HepG2 (cell line): ENCODE measurements around the gene MRPL28. TPM values are rescaled to one million over a fixed set of nuclear protein-coding genes. Genes with fewer than 3 reads are reported as not detected.

Experiments
- ARNT2 ChIP-seq: sonication (generic); formaldehyde crosslinking; IDR thresholded peaks from 2 replicates; pipeline ENCODE4 v1.8.0; 2022; ENCODE audit warnings: mild to moderate bottlenecking, low read depth, missing genetic modification reagents, moderate library complexity
- CHD2 ChIP-seq: IDR thresholded peaks from 2 replicates; pipeline ENCODE4 v1.6.1; 2011; ENCODE audit warnings: low read depth, low read length, improper control_type of control experiment
- GMEB1 ChIP-seq: sonication (generic); formaldehyde crosslinking; IDR thresholded peaks from 2 replicates; pipeline ENCODE4 v1.5.1; 2020; ENCODE audit warnings: missing genetic modification reagents, mild to moderate bottlenecking, borderline replicate concordance
- HIVEP1 ChIP-seq: sonication (generic); formaldehyde crosslinking; IDR thresholded peaks from 2 replicates; pipeline ENCODE4 v1.4.0; 2020; ENCODE audit warnings: mild to moderate bottlenecking, missing genetic modification reagents
- MIER2 ChIP-seq: IDR thresholded peaks from 2 replicates; pipeline ENCODE4 v1.6.1; 2016; ENCODE audit warnings: missing biosample characterization, missing genetic modification reagents
- TCF7L2 ChIP-seq: IDR thresholded peaks from 2 replicates; pipeline ENCODE4 v1.6.1; 2011; ENCODE audit warnings: mild to moderate bottlenecking, low read depth, low read length, moderate library complexity
- ZBED4 ChIP-seq: sonication (generic); formaldehyde crosslinking; IDR thresholded peaks from 2 replicates; pipeline ENCODE4 v1.4.0; 2020; ENCODE audit warnings: missing genetic modification reagents, borderline replicate concordance
- ZNF614 ChIP-seq: IDR thresholded peaks from 2 replicates; pipeline ENCODE4 v1.6.1; 2018; ENCODE audit warnings: missing biosample characterization, missing genetic modification reagents, inconsistent platforms, borderline replicate concordance
- ZNF7 ChIP-seq: IDR thresholded peaks from 2 replicates; pipeline ENCODE4 v1.6.1; 2016; ENCODE audit warnings: missing biosample characterization, missing genetic modification reagents
- ZNF772 ChIP-seq: sonication (generic); formaldehyde crosslinking; IDR thresholded peaks from 2 replicates; pipeline ENCODE4 v1.5.0; 2020; ENCODE audit warnings: mild to moderate bottlenecking, missing genetic modification reagents
- ZNF790 ChIP-seq: sonication (generic); formaldehyde crosslinking; IDR thresholded peaks from 2 replicates; pipeline ENCODE4 v1.8.0; 2022; ENCODE audit warnings: missing genetic modification reagents, mild to moderate bottlenecking, borderline replicate concordance
- polyA plus RNA-seq, 8 experiments: library from polyadenylated mRNA; depleted of rRNA in 3 of 8; stranded (reverse) in 7 of 8; unstranded in 1 of 8; fragments of >200 nt; fragmentation: Illumina TruSeq in 4 of 8; extraction: Trizol in 4 of 8; gene quantifications; 2 replicates each; pipeline versions ENCODE4 v1.2.1 to v1.2.3, GENCODE V29; 2011 to 2016; ENCODE audit warnings: low read depth in 4 of 8, missing spikeins in 1 of 8, mixed read lengths in 1 of 8; ENCODE audit not compliant: insufficient read depth in 1 of 8
- total RNA-seq, 5 experiments: library from RNA; depleted of rRNA; stranded (reverse); fragments of >200 nt; fragmentation: Illumina TruSeq; extraction: Trizol; gene quantifications; 2 replicates each; pipeline ENCODE4 v1.2.3, GENCODE V29; 2016; ENCODE audit warnings: low read depth in 1 of 5
- TF ChIP-seq, protein P1 (sequence below): sonication (generic); formaldehyde crosslinking; IDR thresholded peaks from 2 replicates; pipeline ENCODE4 v1.8.0; 2022; ENCODE audit warnings: missing genetic modification reagents, mild to moderate bottlenecking, borderline replicate concordance
- TF ChIP-seq, protein P2 (sequence below): sonication (generic); formaldehyde crosslinking; IDR thresholded peaks from 2 replicates; pipeline ENCODE4 v1.4.0; 2020; ENCODE audit warnings: missing genetic modification reagents

The MRPL28 gene
- total and polyA plus RNA-seq, 2 of the 13 experiments (the other 11 are each of a cell fraction or from before 2014, with no cell fraction given): 114 to 135 TPM

- TF ChIP-seq ZBED4 (CRISPR knock-in tag) (no peak), HIVEP1 (CRISPR knock-in tag) (no peak), GMEB1 (CRISPR knock-in tag) (no peak), MIER2 (CRISPR knock-in tag) (no peak), ARNT2 (CRISPR knock-in tag) (no peak), ZNF7 (CRISPR knock-in tag) (no peak), ZNF614 (CRISPR knock-in tag) (no peak), TCF7L2 (no peak), CHD2 (no peak), ZNF790 (CRISPR knock-in tag) (peak; percentile 78; the same call in 1 of the 2 replicates), ZNF772 (peak; percentile 73; the same call in 1 of the 2 replicates)
- TF ChIP-seq, protein P1, sequence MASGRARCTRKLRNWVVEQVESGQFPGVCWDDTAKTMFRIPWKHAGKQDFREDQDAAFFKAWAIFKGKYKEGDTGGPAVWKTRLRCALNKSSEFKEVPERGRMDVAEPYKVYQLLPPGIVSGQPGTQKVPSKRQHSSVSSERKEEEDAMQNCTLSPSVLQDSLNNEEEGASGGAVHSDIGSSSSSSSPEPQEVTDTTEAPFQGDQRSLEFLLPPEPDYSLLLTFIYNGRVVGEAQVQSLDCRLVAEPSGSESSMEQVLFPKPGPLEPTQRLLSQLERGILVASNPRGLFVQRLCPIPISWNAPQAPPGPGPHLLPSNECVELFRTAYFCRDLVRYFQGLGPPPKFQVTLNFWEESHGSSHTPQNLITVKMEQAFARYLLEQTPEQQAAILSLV (CRISPR knock-in tag): no peak
- TF ChIP-seq, protein P2, sequence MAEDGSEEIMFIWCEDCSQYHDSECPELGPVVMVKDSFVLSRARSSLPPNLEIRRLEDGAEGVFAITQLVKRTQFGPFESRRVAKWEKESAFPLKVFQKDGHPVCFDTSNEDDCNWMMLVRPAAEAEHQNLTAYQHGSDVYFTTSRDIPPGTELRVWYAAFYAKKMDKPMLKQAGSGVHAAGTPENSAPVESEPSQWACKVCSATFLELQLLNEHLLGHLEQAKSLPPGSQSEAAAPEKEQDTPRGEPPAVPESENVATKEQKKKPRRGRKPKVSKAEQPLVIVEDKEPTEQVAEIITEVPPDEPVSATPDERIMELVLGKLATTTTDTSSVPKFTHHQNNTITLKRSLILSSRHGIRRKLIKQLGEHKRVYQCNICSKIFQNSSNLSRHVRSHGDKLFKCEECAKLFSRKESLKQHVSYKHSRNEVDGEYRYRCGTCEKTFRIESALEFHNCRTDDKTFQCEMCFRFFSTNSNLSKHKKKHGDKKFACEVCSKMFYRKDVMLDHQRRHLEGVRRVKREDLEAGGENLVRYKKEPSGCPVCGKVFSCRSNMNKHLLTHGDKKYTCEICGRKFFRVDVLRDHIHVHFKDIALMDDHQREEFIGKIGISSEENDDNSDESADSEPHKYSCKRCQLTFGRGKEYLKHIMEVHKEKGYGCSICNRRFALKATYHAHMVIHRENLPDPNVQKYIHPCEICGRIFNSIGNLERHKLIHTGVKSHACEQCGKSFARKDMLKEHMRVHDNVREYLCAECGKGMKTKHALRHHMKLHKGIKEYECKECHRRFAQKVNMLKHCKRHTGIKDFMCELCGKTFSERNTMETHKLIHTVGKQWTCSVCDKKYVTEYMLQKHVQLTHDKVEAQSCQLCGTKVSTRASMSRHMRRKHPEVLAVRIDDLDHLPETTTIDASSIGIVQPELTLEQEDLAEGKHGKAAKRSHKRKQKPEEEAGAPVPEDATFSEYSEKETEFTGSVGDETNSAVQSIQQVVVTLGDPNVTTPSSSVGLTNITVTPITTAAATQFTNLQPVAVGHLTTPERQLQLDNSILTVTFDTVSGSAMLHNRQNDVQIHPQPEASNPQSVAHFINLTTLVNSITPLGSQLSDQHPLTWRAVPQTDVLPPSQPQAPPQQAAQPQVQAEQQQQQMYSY (CRISPR knock-in tag): no peak
These were observed 17.6 kb downstream of the MRPL28 start, which contains the start of gene AXIN1 (continued) for GRCh38 chr16:352547-353403.
